HL-60/S4 treated with retinoic acid at 250 ng/mL for 4 days and 3 days (cell line): ENCODE data around the gene ZFP1.

Experiments
- in situ Hi-C: fragments of 300-500 bp; cut with MboI; formaldehyde crosslinking; loops from 2 replicates; pipeline ENCODE4 v1.7.0; 2022; ENCODE audit warnings: low sequenced_read_pairs

The ZFP1 gene

DNA sequence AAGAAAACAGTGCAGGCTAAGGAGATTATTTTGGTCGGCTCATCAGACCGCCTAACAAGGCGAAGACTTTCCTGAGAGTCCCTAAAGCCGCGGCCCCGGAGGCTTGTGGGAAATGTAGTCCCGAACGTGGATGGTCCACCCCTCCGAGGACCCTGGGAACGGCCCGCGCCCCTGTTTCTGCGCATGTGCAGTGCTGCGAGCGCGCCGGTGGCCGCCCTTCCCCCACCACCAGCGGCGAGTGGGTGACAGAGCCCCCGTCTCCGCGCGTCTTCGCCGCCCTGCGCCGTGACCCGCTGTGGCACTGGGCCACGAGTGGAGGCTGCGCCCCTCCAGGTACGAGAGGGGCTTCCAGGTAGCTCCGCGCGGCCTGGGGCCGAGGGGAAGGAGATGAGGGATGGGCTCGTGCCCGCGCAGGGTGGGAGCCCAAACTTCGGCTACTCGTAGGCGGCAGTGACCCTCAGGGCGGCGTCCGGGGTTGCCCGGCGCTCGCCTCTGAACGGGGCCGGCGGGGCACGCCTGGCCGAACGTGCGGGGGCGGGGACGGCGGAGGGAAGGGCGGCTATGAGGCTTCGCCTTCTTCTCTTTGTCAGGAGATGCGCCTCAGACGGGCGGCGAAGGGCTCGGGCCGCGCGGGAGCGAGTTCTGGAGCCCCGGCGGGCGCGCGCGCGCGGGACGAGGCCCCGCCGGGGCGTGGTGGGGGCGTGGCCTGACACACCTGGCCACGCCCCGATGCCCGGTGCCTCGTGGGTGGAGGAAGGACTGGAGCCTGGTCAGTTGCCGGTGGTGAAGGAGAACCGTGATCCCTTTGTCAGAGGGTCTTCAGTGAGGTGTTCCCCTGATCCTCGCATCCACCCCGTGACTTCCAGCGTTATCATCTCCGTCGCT is at the start of gene ZFP1:
Gene ZFP1 (plus strand): TSS at position 214 of the 885 bp plus-strand sequence. CDS start 4,428 bp downstream, outside the sequence.
- in situ Hi-C loops: no loop called here

DNA sequence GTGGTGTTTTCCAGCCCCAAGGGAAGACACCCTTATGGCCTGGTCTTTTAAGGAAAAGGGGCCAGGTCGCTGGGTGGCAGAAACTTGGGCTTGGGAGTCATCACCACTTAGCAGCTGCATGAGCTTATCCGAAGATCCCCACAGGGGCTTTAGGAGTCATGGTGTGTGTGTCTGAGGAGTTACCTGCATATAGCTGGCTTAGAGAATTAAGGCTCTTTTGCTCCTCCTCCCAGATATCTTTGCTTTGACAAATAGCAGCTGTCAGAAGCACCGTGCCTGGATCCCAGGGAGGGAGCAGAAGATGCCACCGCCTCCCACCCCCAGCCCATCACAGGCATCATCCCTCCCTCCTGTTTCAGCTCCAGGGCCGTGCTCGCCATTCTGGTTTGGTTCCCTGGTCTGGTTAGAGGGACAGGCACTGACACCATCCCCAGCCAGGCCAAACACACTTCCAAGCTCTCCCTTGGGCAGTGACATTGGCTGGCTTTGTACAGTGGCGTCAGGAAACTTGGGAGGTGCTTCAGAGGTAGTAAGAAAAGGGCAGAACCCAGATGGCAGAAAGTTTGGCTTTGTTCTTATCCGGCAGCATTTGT is 49.2 kb upstream of the ZFP1 start:
- in situ Hi-C loops: no loop called here

DNA sequence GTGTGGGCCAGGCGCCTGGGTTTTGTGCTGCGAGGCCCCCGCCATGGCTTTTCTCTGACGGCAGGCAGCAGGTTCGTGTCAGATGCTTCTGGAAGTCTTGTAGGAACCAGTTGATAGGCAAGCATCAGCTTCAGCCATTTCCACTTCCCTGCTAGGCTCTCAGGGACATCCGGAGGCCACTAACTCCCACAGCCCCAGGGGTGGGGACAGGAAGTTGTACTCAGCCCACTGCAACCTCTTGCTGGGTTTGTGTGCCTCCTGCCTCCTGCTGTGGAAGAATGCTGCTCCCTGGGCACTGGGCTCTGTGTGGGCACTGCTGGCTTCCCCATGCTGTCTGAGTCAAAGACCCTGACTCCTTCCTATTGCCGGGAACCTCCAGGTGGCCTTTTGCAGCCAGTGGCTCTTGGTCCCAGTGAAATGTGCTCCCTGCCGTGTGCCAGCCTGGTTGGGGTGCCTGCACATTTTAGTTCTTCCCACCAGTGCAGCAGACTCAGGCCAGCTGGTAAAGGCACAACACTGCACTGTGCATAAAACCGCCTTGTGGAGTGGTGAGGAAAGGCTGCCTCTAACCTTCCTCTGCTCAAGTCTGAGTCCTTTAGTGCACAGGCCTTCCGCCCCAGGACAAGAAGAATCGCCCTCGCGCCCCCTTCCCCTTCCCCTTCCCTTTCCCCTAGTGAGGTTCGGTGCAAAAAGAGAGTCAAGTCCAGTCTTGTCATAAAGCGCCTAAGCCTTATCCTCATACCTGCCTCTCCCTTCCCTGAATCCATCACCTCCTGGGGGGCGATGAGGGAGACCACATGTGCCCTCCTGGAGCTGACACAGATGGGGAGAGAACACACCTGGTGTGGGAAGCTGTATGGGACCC is 48.4 kb upstream of the ZFP1 start:
- in situ Hi-C loops: loop anchor here (10.0 kb wide), 1 partner anchor 105 kb away; the partner anchor contains the start of gene ZNRF1

DNA sequence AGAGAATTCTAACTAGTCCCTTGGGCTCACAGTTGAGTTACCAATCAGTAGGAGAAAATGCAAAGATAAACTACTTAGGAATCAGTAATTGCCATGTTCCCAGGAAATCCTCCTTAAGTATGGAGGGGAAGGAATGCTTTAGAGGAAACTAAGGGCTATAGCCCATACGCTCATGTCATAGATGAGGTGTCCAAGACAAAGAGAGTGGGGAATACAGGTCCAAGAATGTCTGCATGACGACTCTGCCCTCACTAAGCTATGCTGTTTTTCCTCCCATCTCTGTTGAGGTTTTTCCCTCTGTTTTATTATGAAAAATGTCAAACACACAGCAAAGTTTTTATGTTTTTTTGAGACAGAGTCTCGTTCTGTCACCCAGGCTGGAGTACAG is 47.7 kb upstream of the ZFP1 start:
- in situ Hi-C loops: loop anchor here (10.0 kb wide), 1 partner anchor 106 kb away; the partner anchor contains the start of gene ZNRF1

DNA sequence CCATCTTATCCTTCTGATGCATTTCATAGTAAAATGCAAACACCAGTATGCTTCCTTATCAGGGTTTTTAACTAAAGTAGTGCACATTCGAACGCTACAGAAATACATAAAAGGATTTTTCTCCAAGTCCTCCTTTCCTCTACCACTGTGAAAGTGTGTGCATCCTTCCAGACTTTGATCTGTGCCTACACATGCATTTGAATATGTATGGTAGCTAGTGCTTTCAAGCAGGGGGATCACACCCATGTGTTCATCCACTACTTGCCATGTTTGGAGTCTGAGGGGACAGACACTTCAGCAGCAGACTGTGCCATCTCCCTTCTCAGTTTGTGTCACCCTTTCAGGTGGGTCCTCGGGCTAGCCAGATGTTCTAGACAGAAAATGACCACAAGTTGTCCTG is 46.7 kb upstream of the ZFP1 start:
- in situ Hi-C loops: loop anchor here (10.0 kb wide), 1 partner anchor 107 kb away; the partner anchor contains the start of gene ZNRF1

DNA sequence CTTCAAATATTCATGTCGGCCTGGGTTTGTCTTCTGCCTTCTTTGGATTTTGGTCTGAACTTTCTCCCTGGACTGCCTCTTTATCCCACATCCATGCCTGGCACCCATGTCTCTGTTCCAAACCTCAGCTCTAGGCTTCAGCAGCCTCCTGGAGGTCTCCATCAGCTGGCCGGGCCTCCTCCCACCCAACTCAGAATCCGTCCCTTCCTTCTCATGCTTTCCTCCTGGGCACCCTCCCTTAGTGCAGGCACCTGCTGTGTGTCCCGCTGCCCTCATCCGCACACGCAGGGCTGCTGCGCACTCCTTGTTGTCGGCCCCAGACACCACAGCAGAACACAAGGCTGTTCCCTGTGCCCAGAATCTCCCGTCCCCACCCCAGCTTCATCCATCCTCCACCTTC is 45.7 kb upstream of the ZFP1 start:
- in situ Hi-C loops: loop anchor here (10.0 kb wide), 1 partner anchor 108 kb away; the partner anchor contains the start of gene ZNRF1

DNA sequence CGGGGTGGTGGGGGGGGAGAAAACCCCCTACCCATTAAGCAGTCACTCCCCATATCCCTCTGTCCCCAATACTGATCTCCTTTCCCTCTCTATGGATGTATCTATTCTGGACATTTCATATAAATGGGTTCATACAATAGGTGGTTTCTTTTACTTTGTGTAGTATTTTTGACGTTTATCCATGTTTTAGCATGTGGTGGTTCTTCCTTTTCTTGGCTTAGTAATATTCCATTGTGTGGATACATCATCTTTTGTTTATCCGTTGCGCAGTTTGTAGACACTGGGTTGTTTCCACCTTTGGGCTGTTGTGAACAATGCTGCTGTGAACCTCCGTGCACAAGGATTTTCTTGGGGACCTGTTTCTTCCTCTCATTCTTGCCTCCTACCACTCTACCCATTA is 44.3 kb upstream of the ZFP1 start:
- in situ Hi-C loops: loop anchor here (10.0 kb wide), 1 partner anchor 109 kb away; the partner anchor contains the start of gene ZNRF1

DNA sequence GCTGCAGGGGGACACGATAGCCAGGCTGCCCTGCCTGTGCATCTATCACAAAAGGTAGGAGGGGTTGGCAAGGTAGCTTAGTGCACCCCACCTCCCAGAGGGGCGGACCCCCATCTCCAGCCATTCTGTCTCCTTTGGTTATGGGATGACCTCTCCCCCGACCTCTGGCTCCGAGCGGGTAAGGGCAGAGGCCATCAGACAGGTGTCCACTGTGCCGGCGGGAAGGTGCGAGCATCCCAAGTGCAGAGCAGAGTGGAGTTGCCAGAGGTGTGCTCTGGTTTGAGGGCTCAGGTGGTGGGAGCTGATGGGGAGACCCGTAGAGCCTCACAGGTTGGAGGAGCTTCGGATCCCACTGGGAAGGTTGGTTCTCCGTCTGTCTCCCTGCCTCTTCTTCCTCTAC is 43.5 kb upstream of the ZFP1 start:
- in situ Hi-C loops: loop anchor here (10.0 kb wide), 1 partner anchor 110 kb away; the partner anchor contains the start of gene ZNRF1

DNA sequence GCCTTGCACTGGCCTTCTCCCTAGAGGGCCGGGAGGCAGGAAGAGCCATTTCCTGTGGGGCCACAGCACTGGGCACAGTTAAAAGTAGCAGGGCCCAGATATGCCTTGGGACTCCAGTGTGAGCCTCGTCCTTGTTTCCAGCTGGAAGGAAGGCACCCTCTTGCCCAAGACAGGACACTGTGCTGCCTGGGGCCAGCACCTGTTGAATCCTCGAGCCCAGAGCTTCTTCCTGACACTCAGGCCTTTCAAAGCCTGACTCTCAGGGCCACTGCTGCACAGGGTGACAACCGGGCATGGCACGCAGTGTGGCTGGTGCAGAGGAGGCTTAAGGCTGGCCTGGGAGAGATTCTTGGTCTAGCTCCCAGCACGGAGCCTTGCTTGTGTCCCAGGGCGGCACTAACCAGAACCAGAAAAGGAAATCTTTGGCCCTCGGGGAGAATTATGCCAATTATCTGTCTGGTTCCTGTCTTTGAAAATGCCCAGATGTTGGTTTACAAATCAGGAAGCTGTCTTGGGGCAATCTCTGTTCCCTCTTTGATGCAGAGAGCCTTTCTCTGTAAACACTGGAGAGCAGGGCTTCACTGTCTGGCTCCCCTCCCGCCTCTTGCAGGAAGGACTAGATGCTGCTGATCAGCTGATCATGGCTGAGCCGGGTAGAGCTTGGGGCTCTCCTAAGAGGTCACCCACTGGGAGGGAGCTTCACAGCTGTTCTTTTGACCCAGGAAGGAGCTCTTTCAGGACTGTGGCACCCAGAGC is 42.8 kb upstream of the ZFP1 start:
- in situ Hi-C loops: loop anchor here (10.0 kb wide), 1 partner anchor 111 kb away; the partner anchor contains the start of gene ZNRF1

DNA sequence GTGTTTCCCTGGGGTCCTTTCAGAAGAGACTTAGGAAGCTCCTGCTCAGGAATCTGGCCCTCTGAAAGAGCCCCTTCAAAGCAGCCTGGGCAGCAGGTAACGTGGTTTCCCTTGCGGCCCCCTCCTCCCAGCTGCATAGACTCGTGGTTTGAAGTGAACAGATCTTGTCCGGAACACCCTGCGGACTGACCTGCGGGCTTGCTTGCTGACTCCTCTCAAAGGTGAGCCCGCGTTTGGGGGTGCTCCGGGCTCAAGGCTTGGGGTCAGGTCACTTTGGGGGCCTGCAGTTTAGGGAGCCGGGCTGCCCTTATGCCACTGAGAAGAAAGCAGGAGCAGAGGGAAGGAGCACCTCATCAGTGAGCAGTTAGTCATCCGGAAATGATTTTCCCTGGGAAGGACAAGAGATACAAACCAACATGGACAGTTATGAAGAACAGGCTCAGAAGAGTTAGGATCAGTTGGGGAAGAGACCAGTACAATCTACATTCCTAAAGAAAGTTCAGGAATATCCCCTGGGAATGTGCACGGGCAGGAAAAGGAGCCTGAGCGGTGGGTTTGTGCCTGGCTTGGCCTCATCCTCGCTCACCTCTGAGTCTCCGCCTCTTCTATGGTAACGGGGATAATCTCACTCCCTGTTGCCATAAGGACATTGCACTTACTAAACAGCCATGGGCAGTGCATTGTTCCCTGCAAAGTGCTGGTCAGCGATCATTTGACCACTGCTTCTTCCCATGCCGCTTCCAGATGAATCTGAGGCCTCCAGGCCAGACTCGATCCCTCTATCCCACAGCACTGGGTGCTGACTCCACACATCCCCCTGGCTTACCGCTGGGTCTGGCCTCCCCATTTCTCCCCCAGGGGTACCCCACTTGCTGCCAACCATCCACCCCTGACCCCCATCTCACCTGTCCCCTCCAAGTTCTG is 41.7 kb upstream of the ZFP1 start:
- in situ Hi-C loops: loop anchor here (10.0 kb wide), 1 partner anchor 112 kb away; the partner anchor contains the start of gene ZNRF1

DNA sequence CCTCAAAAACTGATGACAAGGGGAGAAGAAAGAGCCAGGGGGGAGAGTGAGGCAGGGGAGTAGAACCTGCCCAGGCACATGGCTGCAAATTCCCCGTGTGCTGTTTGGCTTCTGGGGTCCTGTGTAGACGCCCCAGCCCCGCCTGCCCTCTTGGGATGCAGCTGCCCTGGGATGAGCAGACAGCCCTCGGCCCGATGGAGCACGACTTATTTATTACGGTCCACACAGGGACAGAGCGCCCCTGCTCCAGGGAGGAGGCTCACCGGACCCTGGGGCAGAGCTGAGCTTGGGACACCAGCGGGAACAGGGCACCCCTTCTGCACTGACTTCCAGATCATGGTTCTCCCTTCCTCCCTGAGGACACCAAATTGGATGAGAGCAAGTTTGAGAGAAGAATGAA is 40.8 kb upstream of the ZFP1 start:
- in situ Hi-C loops: loop anchor here (10.0 kb wide), 1 partner anchor 113 kb away; the partner anchor contains the start of gene ZNRF1

DNA sequence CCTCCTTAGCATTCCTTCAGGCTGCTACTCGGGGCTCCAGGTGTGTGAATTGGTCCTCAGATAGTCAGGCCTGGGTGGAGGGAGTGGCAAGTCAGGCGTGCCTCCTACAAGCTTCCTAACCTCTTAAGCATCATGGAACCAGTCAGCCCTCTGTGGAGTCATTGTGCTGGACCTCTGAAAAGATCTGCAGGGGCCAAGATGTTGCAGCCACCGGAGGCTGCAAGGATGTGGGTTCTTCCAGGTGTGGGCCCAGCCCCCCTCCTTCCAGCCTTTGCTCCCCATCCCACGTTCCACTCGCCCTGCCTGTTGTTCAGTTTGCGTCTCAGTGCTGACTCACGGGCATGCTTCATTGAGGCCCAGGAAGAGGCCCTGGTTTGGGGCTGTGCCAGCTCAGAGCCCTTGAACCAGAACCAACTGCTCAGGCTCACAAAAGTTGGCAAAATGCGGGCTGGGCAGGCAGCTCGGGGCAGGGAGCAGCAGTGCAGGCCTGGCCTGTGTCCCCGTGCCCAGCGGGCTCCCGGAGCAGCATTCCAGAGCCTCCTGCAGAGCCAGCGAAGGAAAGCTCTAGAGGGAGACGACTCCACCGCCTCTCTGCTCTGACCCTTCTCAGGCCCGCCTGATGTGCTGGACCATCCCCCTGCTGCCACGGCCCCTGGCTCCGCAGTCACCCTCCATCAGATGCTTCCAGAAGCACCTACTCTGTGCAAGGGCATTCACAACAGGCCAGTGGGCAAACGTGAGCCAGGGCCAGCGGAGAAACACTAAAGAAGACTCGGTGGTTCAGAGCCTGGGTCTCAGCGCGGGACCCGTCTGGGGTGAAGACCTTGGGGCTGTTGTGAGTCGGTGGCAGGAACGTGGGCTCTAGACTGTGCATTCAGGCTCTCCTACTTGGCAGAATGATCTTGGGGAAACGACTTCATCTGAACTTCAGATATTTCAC is 39.3 kb upstream of the ZFP1 start:
- in situ Hi-C loops: loop anchor here (10.0 kb wide), 1 partner anchor 114 kb away; the partner anchor contains the start of gene ZNRF1

DNA sequence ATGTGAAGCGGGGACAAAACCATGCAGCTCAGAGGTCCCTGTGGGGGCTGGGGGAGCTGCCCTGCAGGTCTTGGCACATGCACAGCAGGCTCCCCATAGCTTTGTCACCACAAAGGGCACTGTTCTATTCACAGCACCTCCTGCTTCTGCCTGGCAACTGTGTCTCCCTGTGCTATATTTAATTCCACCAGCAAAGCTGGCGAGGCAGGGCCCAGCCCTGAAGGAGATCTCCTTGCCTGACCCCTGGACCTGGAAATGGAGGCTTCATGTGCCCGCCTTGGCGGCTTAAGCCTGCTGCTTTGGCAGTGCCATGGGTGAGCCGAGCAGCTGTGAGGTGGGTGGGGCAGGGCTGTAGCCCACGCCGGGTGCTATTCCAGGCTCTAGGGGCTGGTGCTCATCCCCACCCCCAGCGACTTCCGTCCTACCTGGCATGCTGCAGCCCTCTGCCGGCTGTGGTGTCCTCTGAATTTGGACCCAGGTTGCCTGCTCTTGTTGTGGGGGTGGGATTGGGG is 38.5 kb upstream of the ZFP1 start:
- in situ Hi-C loops: loop anchor here (10.0 kb wide), 1 partner anchor 115 kb away; the partner anchor contains the start of gene ZNRF1

DNA sequence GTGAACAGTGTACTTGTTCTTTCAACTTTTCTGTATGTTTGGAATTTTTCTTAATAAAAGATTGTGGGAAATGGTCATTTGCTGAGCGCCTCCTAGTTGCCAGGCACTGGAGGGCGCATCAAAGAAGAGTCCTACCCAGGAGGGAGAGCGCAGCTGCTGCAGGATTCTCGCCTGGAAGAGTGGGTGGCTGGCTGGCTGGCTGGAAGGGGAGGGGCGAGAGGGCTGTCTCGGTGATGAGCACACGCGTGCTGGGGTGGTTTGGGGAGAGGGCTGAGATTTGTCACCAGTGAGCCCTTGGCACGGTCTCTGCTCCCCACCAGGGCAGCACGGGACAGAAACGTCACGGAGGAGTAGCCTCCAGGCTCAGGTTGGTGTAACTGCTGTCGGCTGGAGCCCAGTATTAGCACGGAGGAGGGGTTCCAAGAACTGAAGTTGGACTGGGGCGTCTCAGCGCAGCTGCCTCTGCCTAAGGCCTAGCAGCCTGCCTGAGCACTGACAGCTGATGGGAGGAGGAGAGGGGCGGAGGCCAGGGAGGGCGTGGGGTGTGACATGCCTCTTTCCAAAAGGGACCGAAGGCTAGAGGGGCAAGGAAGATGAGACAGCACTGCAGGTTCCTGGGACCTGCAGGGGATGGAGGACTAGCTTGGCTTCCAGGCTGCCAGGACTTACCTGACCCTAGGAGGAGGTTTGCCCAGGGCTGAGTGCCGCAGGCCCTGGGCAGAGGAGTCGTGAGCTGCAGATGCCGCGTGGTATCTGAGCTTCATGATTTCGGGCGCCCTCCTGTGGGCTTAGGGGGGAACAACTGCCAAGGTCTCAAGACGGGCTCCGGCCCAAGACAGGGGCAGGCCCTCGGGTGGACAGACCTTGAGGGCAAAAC is 37.4 kb upstream of the ZFP1 start:
- in situ Hi-C loops: no loop called here

DNA sequence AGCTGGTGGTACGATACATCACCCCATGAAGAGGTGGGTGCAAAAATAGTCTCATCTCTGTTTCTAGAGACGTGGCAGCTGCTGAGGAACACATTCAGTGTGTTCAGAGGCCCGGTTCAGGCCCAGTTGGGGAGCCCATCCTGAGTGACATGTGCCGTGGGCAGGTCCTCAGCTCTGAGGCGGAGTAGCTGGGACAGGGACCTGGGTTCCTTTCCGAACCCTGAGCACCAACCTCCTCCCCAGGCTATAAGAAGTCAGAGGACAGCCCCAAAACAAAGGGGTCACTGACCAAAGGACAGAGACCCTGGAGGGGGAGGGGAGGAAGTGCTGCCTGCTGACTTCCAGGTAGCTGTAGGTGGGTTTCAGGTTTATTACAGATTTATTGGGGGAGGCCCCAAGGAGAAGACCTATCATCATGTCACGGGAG is 36.8 kb upstream of the ZFP1 start:
- in situ Hi-C loops: no loop called here

DNA sequence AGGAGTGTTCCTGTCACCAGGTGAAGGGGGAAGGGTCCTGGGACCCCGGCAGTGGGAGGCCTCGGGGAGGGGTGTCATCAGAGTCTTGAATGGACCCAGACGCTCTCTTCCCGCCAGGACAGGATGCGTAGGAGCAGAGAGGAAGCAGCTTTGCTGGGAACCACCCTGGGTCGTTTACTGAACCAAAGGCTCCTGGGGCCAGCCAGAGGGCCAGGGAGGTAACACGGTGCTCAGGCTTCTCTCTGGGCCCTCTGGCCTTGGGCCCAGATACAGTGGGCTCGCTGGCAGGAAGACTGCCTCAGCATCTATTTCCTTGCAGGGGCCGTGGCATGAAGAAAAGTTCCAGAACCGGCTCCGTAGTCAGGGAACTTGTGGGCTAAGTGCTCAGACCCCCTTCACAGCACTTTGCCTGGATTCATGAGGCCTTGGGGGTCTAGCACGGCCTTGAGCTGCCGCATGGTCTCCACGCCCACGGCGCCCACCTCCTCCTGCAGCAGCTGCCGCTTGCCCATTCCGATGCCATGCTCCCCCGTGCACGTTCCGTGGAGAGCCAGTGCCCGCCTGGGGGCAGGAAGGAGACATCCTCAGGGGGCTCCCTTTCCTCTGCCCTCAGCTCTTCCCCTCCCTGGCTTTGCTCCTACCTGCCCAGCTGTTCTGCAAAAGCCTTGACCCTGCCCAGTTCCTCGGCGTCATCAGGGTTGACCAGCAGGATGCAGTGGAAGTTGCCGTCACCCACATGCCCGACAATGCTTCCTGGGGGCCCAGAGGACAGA is 36.2 kb upstream of the ZFP1 start:
- in situ Hi-C loops: no loop called here
